Endodermal cell (in vitro differentiated cells): ENCODE data around the gene INHBB. TPM values are rescaled to one million over a fixed set of nuclear protein-coding genes. Genes with fewer than 3 reads are reported as not detected.

Experiments used
- DNase-seq: peaks from one replicate; pipeline ENCODE4 v3.0.0-alpha.2; 2017
- H3K27ac ChIP-seq: 2 replicates; pipeline ENCODE4 v1.5.1; 2013; ENCODE audit warnings: mild to moderate bottlenecking, low read depth, low read length, moderate library complexity
- H3K27me3 ChIP-seq: 2 replicates; pipeline ENCODE4 v1.6.1; 2013; ENCODE audit warnings: mild to moderate bottlenecking, low read length, moderate library complexity; ENCODE audit not compliant: insufficient read depth, control insufficient read depth, poor library complexity, severe bottlenecking
- H3K36me3 ChIP-seq: 2 replicates; pipeline ENCODE4 v1.7.0; 2013; ENCODE audit warnings: mild to moderate bottlenecking, low read length, moderate library complexity; ENCODE audit not compliant: control insufficient read depth, insufficient read depth
- H3K4me1 ChIP-seq: one replicate; pipeline ENCODE4 v1.7.0; 2013; ENCODE audit warnings: low read length; ENCODE audit not compliant: control insufficient read depth, insufficient read depth
- H3K4me3 ChIP-seq: 2 replicates; pipeline ENCODE4 v1.5.1; 2013; ENCODE audit warnings: mild to moderate bottlenecking, low read length, moderate library complexity
- H3K9ac ChIP-seq: 2 replicates; pipeline ENCODE4 v1.6.1; 2013; ENCODE audit warnings: mild to moderate bottlenecking, low read length, moderate library complexity; ENCODE audit not compliant: poor library complexity, severe bottlenecking; ENCODE audit errors: extremely low read depth
- H3K9me3 ChIP-seq: 2 replicates; pipeline ENCODE4 v1.6.1; 2013; ENCODE audit warnings: mild to moderate bottlenecking, low read length, moderate library complexity; ENCODE audit not compliant: control insufficient read depth
- H3K27ac Mint-ChIP-seq: 2 replicates; pipeline ENCODE4 v1.8.0; 2020; ENCODE audit warnings: mixed read lengths
- H3K27me3 Mint-ChIP-seq: 2 replicates; pipeline ENCODE4 v1.8.0; 2021; ENCODE audit warnings: mild to moderate bottlenecking, mixed read lengths; ENCODE audit not compliant: insufficient read depth
- H3K36me3 Mint-ChIP-seq: 2 replicates; pipeline ENCODE4 v1.8.0; 2020; ENCODE audit warnings: low read depth, mixed read lengths
- H3K4me1 Mint-ChIP-seq: 2 replicates; pipeline ENCODE4 v1.8.0; 2020; ENCODE audit warnings: mixed read lengths
- H3K4me3 Mint-ChIP-seq: 2 replicates; pipeline ENCODE4 v1.8.0; 2020; ENCODE audit warnings: mild to moderate bottlenecking, moderate library complexity, mixed read lengths
- H3K9me3 Mint-ChIP-seq: 2 replicates; pipeline ENCODE4 v1.8.0; 2020; ENCODE audit warnings: mild to moderate bottlenecking, mixed read lengths
- CTCF ChIP-seq: fragments of 200-600 bp; sonication (generic); conservative IDR thresholded peaks from 2 replicates; pipeline ENCODE4 v1.5.0; 2021; ENCODE audit warnings: antibody characterized with exemption, mild to moderate bottlenecking
- WGBS, 2 experiments: methylation state at CpG; one replicate each; pipeline versions ENCODE4 v1.1.5 to v1.1.7; 2013; ENCODE audit warnings: missing lambda C conversion rate in 2 of 2, mixed read lengths in 1 of 2; ENCODE audit not compliant: insufficient coverage in 1 of 2, insufficient read length in 1 of 2; 5-methylcytosine and 5-hydroxymethylcytosine counted together
- total RNA-seq, 2 donors: library from RNA; stranded (reverse); fragmentation: NEBNext Ultra II Directional in 1 of 2; extraction: Animal tissue kit (Norgen Biotek cat#: 25700) in 1 of 2; gene quantifications; 2 replicates in 1 of 2; 3 replicates in 1 of 2; pipeline ENCODE4 v1.2.1, GENCODE V29; 2021

Gene INHBB
- total RNA-seq, 2 donors from 2014 or later, result not detected

- DNase-seq, result no peak
- no peak overlapping the region for H3K4me3 ChIP-seq
- H3K27ac Mint-ChIP-seq, result no peak overlapping the region
- H3K9me3 ChIP-seq, result no peaks in the 10 kb centered on the region
- 88 to 95% methylated on average over 8 to 13 of the region's 13 CpGs for WGBS, 2 experiments
- H3K27me3 Mint-ChIP-seq, result peaks cover 14% of the 10 kb centered on the region
- no peaks in the 10 kb centered on the region for H3K36me3 Mint-ChIP-seq
- H3K27me3 ChIP-seq, result no peaks in the 10 kb centered on the region
- H3K4me1 Mint-ChIP-seq, result no peaks in the 10 kb centered on the region
- H3K27ac ChIP-seq, result no peak overlapping the region
- H3K9ac ChIP-seq, result no peak overlapping the region
- no peak for TF ChIP-seq CTCF
- no peaks in the 10 kb centered on the region for H3K9me3 Mint-ChIP-seq
- H3K4me1 ChIP-seq, result no peaks in the 10 kb centered on the region
- no peak overlapping the region for H3K4me3 Mint-ChIP-seq
- H3K36me3 ChIP-seq, result no peaks in the 10 kb centered on the region
These were observed 19.4 kb downstream of the INHBB start for GRCh38 chr2:120365236-120365793.

- no peaks in the 10 kb centered on the region for H3K9me3 ChIP-seq
- no peak overlapping the region for H3K4me3 ChIP-seq
- Mint-ChIP-seq H3K4me3 (no peak overlapping the region), H3K4me1 (no peaks in the 10 kb centered on the region), H3K27ac (no peak overlapping the region), H3K36me3 (no peaks in the 10 kb centered on the region), H3K27me3 (peaks cover 13% of the 10 kb centered on the region), H3K9me3 (no peaks in the 10 kb centered on the region)
- WGBS, 2 experiments, result 88 to 92% methylated on average over 8 to 11 of the region's 11 CpGs
- no peaks in the 10 kb centered on the region for H3K36me3 ChIP-seq
- no peak overlapping the region for H3K27ac ChIP-seq
- no peak for TF ChIP-seq CTCF
- DNase-seq, result no peak
- H3K4me1 ChIP-seq, result no peaks in the 10 kb centered on the region
- H3K9ac ChIP-seq, result no peak overlapping the region
- no peaks in the 10 kb centered on the region for H3K27me3 ChIP-seq
These were observed 20.8 kb downstream of the INHBB start for GRCh38 chr2:120366698-120367097.

GRCh38 chr2:120367221-120367620 is 21.3 kb downstream of the INHBB start:
- WGBS, 2 experiments, result 86 to 96% methylated on average over 6 to 8 of the region's 8 CpGs
- H3K4me1 ChIP-seq, result no peaks in the 10 kb centered on the region
- H3K9ac ChIP-seq, result no peak overlapping the region
- H3K9me3 ChIP-seq, result no peaks in the 10 kb centered on the region
- Mint-ChIP-seq H3K4me1 (no peaks in the 10 kb centered on the region), H3K9me3 (no peaks in the 10 kb centered on the region), H3K27me3 (peaks cover 13% of the 10 kb centered on the region), H3K36me3 (no peaks in the 10 kb centered on the region), H3K27ac (no peak overlapping the region), H3K4me3 (no peak overlapping the region)
- no peak for TF ChIP-seq CTCF
- H3K27ac ChIP-seq, result no peak overlapping the region
- DNase-seq, result no peak
- peaks cover 3% of the 10 kb centered on the region for H3K27me3 ChIP-seq
- no peaks in the 10 kb centered on the region for H3K36me3 ChIP-seq
- H3K4me3 ChIP-seq, result no peak overlapping the region
